Iris pigment epithelial cell (primary cell): ENCODE results near the gene VPS4B.

ENCODE experiments used
- DNase-seq: peaks from one replicate; pipeline ENCODE4 v3.0.0-alpha.2; 2011; ENCODE audit warnings: low read depth

VPS4B gene

DNA sequence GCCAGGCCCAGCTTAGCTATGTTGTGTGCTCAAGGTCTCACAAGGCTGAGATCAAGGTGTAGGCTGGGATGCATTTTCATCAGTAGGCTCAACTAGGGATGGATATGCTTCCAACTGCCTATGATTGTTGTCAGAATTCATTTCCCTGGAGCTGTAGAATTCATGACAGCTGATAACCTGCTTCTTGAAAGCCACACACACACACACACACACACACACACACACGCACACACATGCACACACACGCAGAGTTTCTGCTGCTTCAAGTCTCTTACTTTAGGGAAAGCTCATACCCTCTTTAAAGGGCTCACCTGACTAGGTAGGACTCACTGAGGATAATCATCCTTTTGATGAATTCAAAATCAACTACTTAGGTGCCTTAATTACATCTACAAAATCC lies 8.2 kb upstream of the VPS4B start:
- no peak for DNase-seq

DNA sequence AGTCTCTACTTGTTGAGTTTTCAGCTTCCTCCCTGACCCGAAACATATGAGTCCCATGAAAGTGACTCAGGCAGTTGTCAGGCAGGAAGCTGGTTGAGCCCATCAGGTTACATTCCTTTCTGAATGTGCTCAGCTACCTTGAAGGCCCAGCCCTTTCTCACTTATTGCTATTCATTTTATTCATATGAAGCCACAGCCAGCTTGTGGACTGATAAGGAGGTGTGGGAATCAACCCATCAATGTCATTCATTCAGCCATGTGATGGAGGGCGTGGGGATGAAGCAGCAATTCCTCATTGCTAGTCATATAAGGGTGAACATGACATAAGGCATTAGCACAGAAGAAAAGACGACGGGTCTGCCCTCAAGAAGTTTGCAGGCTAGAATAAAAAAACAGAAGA lies 5.3 kb upstream of the VPS4B start:
- DNase-seq: no peak

DNA sequence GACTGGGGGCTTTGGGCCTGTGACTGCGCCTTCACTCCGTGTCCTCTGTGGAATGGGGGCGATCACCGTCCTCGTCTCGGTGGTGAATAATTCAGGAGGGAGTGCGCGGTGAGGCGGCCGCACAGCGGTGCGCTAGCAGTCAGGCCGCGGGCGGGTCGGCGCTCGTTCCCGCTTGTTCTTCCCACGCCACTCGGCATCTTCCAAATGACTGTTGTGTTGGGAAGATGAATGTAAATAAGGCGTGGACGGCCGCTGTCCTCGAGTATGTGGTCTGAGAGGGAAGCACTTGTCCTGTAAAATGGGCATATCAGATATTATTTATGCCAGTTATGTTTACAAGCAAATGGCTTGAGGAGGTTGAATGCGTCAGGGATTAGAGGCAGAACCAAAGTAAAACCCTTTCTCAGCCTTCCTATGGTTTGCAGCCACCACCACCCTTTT lies 608 bp upstream of the VPS4B start:
- DNase-seq: no peak

DNA sequence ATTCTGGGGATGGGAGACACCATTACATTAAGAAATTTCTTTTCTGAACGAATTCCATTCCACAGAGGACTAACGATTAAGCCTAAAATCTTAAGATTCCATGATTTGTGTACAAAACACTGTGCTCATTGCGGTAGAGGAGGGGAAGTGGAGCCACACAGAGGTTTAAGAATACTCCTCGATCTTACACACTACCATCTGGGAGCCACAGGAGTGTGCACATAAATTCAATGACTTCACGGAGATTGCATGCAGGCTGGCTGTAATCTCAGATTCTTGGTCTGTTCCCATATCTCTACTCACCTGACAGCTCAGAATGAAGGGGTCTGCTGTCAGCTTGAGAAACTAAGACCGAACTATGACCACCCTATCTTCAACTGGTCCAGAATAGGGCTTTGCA lies 762 bp downstream of the VPS4B start:
- DNase-seq: peak; percentile 30

DNA sequence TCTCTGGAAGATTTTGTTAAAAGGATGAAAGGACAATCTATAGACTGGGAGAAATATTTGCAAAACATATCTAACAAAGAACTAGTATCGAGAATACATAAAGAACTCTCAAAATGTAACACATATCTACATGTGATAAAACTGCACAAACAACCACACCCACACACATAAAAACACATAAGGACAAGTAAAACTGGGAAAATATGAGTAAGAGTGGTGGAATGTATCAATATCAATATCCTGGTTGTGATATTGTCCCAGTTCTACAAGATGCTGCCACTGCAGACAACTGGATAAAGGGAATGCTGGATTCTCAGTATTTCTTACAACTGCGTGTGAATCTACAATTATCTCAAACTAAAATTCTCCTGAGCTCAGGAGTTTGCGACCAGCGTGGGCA lies 9.3 kb downstream of the VPS4B start:
- no peak for DNase-seq

DNA sequence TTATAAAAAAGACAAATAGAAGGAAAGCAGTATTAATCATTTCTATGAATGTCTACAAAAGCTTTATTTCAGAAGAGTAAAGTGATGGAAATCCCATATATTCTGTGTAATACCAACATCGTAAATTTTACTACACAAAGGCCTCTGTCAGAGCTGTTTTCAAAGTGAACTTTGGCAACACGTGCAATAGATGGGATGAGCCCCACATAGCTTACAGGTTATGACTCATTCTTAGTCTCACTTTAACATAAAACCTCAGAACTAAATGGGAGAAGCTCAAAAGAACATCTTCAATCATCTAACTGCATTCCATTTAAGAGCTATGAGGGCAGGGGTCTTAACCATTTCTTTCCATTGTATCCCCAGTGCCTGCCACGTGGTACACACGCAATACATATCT lies 11.5 kb downstream of the VPS4B start:
- DNase-seq: peak; percentile 85

DNA sequence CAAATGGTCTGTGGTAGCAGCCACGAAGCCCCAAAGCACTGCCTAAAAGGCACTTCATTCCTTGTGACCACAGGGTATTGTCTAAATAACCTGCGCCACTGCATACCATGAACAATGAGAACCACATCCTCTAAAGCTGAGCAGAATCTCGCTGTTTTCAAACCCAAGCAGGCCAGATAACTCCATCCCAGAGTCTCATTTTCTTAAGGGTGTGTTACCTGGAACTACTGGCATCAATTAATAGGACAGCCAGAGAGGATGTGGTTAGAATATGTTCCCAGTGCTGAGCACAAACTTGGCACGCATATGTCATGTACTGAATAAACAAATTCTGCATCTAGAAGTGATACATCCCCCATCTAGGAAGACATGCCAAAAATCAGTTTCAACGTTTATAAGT lies 13.0 kb downstream of the VPS4B start:
- DNase-seq: peak; percentile 70

DNA sequence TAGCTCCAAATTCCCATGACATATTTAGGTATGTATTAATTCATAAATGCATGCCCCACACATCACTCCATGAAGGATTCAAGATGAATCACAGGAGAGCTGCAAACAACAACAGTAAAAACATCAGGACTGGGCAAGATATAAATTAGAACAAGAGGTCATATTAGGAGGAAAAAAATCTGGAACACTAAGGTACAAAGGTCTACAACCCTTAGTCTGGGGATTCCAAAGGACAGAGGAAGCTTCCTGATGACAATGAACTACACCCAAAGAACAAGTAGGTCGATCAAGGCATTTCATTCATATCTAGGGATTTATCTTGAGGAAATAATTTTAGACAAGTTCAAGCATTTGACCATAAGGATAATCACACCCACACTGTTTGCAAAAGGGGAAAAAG lies 14.5 kb downstream of the VPS4B start:
- peak; percentile 18 for DNase-seq

DNA sequence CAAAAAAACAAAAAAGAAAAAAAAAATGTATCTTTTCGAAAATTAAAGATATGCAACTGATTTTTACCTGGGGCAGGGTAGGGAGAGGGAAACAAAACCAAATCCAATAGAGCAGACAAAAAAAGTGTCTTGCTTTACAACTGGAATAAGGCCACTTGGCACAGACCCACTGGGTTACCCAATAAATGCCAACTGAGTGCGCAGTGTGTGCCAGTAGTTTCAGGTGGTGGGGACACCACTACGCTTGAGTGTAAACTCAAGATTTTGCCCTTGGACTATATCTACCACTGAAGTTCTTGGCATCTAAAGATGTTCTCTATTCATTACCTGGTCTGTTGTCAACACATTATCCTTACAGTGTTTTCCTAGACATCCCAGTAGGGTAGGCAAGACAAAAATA lies 16.3 kb downstream of the VPS4B start:
- DNase-seq: no peak

DNA sequence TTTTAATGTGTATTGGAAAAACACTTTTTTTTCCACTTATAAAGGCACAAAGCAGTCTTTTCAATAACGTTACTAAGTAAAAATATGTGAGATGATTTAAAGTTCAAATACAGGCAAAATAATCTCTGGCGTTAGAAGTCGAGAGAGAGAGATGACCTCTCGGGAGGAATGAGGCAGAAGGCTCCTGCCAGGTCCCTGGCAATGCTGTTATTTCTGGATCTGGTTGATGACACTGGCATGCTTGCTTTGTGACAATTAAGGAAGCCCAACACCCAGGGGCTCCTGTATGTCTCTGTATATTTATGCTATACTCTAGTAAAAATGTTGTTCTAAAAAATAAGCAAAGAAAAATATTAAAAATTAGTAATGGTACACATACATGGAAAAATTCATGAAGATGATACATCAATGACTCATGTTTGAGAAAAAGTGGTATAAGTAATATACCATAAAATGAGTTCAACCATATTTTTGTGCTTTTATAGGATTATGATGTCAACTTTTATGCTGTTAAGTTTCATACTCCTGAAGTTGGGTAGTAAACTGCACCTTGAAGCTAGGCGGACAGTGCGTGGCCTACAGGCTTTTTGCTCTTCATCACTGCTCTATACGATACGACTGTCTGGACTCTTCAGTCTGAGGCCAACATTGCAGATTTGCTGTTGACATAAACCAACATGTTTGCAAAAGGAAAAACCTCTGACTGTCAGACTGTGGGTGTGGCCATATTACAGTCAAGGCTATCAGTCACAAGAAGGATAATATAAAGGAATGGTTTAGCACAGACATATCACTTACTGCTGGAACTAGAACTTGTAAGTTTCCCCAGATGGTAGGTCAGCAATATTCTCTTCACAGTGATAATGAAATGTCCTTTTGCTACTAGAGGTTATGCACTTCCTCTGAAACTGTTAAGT lies 19.8 kb downstream of the VPS4B start:
- no peak for DNase-seq

DNA sequence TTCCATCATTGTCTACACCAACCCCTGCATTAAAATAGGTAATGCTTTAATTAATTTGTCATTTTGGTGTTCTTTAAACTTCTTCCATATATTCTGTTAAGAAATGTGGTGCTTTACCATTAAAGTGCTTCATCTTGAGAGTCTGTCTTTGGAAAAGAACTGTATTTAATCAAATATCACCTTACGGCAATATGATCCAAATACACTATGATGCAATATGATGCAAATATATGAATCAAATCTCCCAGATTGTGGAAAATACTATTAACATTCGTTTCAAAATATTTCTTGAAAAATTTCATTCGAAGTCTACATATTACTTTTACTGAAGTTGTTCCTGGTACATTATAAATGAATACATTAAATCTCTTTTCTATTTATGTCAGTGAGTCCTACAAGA lies 23.0 kb downstream of the VPS4B start:
- DNase-seq: no peak

DNA sequence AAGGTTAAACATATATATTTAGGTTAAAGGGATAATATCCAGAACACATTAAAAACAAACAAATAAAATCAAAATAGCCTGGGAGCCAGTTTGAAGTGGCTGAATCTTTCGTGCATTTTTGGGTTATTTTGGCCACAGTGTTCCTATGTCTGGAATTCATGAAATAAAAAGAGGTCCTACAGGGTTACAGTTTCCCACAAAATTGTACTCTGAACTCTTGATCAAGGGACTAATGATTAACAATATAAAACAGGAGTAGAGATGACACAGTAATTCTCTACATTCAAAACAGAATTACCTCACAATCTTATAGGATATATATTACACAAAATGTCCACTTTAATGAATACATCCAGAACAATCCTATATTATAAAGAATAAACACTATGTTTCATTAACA lies 24.9 kb downstream of the VPS4B start:
- no peak for DNase-seq

DNA sequence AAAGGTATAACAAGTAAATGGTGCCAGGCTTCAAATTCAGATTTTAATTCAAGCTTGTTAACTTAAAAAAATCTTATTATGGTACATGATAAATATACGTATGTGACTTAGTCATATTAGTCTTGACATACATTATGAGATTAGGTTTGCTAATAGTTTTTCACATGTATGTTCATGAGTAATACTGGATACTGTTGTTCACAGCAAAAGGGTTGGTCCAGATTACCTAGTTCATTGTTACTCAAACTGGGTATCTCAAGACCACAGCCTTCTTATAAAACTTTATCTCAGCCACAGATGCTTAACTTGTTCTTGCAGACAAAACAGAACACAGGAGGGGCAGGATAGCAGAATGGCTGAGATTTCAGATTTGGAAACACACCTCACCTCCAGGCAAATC lies 26.8 kb downstream of the VPS4B start:
- DNase-seq: no peak

DNA sequence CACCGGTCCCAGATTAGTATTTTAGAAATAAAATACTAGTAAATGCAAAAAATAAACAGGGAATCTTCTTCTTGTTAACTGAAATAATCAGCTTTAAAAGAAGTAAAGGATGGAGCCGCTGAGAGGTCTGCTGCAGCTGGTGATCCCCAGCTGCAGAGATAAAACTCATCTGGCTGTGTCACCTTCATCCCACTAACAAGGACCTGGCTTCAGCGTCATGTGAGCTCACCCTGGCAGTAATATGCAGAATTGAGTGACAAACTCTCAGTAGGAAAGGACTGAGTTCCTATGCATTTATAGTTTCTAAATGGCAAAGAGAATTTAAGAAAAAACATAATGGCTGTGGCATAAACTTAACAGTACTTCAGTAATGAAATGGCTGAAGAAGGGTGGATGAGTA lies 27.3 kb downstream of the VPS4B start:
- DNase-seq: no peak

DNA sequence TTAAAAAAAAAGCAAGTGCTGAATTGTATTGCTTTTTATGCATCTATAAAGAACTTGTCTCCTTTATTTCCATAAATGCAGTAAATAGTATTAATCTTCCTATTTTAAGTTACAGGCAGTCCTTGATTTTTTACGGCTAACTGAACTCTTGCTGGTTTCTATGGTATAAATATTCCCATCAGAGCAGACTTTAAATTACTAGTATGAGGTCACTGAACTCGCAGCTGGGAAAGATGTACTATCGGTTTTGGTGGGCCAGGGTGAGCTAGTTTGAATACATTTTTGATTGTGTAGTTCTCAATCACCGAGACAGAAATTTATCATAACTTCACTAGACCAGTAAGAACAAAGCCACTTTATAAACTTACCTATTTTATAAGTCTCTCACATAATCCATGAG lies 34.4 kb downstream of the VPS4B start:
- DNase-seq: no peak

DNA sequence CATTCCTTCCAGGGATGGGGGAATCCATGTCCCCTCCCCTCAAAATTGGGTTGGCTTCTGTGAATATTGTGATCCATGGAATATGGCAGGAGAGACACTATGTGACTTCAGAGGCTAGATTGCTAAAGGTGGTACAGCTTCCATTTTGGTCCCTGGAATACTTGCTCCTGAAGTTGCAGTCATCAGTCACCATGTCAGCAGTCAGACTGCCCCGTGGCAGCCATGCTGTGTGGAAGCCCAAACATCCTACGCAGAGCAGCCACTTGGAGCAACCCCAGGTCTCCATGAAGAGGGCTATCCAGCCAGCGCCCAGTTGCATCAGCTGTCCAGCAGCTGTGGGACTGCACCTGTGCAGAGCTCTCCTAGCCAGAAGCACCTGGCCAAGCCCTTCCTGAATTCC lies 39.4 kb downstream of the VPS4B start:
- no peak for DNase-seq

DNA sequence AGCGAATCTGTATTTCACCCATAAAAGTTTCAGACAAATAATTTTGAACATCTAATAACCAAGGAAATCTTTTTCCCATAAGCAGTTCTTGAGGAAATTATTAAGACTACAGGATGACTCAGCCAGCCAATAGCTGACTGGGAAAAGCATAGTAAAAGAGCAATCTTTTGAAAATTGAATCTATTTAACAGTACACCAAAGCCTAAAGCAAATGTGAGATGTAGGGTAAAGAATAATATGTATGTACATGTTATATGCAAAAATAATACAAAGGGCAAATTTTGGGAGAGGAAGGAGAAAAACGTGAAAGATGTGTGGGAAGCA lies 42.7 kb downstream of the VPS4B start:
- DNase-seq: peak; percentile 28

DNA sequence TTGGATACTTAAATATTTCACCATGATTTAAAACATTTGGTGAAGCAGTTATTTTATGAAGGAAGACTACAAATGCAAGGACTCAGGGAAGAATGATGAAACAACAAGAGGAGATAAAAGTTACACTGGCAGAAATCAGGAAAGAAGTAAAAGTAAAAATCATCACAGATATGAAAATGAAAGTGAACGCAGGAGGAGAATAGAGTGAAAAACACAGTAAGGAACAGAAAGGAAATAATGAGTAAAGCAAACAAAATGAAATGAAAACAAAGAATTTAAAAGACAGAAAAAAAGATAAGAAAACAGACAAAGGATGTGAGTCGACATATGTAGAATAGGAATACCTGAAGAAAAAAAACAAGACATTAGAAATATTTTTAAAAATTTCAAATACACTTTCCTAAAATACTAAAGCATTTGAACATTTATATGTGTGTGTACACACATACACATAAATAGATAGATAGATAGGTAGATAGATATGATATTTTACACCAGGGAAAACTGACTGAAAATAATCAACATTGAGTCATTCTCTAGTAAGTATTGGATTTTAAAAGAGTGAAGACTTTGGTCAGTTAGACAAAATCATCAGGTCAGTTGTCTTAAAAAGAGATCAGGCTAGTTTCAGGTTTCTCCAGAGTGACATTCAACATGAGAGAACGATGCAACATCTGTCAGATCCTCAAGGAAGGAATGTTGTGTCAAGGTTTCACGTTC lies 43.2 kb downstream of the VPS4B start:
- DNase-seq: no peak

DNA sequence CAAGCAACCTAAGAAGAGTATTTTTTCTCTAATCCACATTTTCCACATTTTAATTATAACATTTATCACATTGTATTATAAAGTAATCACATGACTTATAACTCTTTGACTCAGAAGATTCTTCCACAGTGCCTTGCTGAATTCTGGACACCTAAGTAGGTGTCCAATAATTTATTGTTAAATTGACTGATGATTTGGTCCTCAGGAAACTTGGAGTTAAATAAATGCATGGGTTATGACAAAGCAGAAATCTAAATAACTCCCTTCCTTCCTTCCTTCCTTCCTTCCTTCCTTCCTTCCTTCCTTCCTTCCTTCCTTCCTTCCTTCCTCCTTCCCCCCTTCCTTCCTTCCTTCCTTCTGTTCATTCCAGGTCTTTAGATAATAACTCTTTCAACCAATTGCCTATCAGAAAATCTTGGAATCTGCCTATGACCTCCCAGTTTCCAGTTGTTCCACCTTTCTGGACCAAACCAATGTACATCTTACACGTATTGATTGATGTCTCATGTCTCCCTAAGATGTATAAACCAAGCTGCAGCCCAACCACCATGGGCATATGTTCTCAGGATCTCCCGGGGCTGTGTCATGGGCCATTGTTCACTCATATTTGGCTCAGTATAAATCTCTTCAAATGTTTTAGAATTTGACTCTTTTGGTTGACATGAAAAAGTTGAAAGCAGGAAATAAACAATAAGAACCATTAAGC lies 44.8 kb downstream of the VPS4B start:
- DNase-seq: no peak

DNA sequence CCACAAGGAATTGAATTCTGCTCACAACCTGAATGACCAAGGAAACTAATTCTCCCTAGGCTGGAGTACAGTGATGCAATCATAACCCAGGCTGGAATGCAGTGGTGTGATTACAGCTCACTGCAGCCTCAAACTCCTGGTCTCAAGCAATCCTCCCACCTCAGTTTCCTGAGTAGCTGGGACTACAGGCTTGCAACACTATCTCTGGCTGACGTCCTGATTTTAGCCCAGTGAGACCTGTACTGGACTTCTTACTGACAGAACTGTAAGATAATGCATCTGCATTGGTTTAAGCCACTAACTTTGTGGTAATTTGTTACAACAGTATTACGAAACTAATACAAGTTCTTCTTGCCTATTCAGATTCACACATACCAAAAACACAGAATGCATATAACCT lies 45.7 kb downstream of the VPS4B start:
- peak; percentile 93 for DNase-seq

DNA sequence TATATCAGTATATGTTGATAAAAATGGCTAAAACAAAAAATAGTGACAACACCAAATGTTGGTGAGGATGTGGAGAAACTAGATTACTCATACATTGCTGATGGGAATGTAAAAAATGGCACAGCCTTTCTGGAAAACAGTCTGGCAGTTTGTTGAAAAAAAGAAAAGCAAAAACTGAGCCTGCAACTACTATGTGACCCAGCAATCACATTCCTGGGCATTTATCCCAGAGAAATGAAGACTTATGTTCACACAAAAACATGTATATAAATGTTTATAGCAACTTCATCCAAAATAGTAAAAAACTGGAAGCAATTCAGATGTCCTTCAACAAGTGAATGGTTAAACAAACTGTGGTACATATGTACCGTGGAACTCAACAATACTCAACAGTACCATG lies 47.7 kb downstream of the VPS4B start:
- peak; percentile 22 for DNase-seq

DNA sequence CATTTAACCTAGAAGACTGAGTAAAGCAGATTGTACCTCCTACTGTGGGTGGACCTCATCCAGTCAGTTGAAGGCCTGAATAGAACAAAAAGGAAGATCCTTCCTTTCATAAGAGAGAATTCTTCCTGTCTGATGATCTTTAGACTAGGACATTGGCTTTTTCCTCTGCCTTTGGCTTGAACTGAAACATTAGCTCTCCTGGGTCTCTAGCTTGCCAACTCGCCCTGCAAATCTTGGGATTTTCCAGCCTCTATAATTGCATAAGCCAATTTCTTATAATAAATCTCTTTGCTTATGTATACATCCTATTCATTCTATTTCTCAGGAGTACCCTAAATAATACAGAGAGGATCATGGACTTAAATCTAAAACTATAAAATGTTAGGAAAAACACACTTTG lies 49.1 kb downstream of the VPS4B start:
- no peak for DNase-seq

DNA sequence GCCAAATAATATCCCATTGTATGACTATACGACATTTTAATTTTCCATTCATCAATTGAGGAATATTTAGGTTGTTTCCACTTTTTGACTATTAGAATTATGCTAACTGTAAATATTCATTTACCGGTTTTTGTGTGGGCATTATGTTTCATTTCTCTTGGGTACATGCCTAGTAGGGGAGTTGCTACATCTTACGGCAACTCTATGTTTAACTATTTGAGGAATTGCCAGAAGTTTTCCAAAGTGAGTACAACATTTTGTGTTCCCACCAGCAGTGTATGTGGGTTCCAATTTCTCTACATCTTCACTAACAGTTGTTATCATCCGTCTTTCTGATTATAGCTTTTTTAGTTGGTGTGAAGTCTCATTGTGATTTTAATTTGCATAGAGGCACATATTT lies 53.7 kb downstream of the VPS4B start:
- peak; percentile 25 for DNase-seq
